GM18517 (cell line): ENCODE data around the gene PPP1R14C.

Experiments used
- ATAC-seq: cut with Tn5 transposase; IDR thresholded peaks from one replicate; pipeline ENCODE4 v1.9.1; 2021; ENCODE audit warnings: mild to moderate bottlenecking, moderate library complexity; ENCODE audit not compliant: unreplicated experiment

PPP1R14C gene

GRCh38 chr6:150245148-150245935, 102.5 kb downstream of the PPP1R14C start:
- no peak for ATAC-seq

GRCh38 chr6:150247803-150248202, 105.0 kb downstream of the PPP1R14C start:
- ATAC-seq: no peak

- no peak for ATAC-seq
Observed at GRCh38 chr6:150248300-150248699, 105.5 kb downstream of the PPP1R14C start.

- no peak for ATAC-seq
Observed at GRCh38 chr6:150249261-150249660, 106.4 kb downstream of the PPP1R14C start.

- ATAC-seq: no peak
Observed at GRCh38 chr6:150250826-150251225, 108.0 kb downstream of the PPP1R14C start.

GRCh38 chr6:150251566-150252186, 108.8 kb downstream of the PPP1R14C start:
- ATAC-seq: no peak

GRCh38 chr6:150252714-150253444, 110.0 kb downstream of the PPP1R14C start:
- no peak for ATAC-seq

GRCh38 chr6:150253489-150253888, 110.6 kb downstream of the PPP1R14C start:
- no peak for ATAC-seq

- no peak for ATAC-seq
Observed at GRCh38 chr6:150254770-150255169, 111.9 kb downstream of the PPP1R14C start.

GRCh38 chr6:150255840-150256239, 113.0 kb downstream of the PPP1R14C start:
- ATAC-seq: no peak

- ATAC-seq: no peak
Observed at GRCh38 chr6:150256618-150257272, 113.9 kb downstream of the PPP1R14C start.

GRCh38 chr6:150258381-150258780, 115.5 kb downstream of the PPP1R14C start:
- no peak for ATAC-seq

GRCh38 chr6:150260931-150261330, 118.1 kb downstream of the PPP1R14C start:
- ATAC-seq: no peak

GRCh38 chr6:150261997-150262697, 119.3 kb downstream of the PPP1R14C start:
- no peak for ATAC-seq

- ATAC-seq: no peak
Observed at GRCh38 chr6:150263765-150264404, 121.0 kb downstream of the PPP1R14C start.

GRCh38 chr6:150266309-150266708, 123.5 kb downstream of the PPP1R14C start:
- no peak for ATAC-seq

GRCh38 chr6:150266963-150267685, 124.3 kb downstream of the PPP1R14C start:
- no peak for ATAC-seq

GRCh38 chr6:150267686-150268561, 125.1 kb downstream of the PPP1R14C start:
- ATAC-seq: no peak
